ENCODE results near the gene TNIP1. TPM values are rescaled to one million over a fixed set of nuclear protein-coding genes. Genes with fewer than 3 reads are reported as not detected.

Gene TNIP1
- total RNA-seq, 1 experiment from 2014 or later: 103 TPM

DNA sequence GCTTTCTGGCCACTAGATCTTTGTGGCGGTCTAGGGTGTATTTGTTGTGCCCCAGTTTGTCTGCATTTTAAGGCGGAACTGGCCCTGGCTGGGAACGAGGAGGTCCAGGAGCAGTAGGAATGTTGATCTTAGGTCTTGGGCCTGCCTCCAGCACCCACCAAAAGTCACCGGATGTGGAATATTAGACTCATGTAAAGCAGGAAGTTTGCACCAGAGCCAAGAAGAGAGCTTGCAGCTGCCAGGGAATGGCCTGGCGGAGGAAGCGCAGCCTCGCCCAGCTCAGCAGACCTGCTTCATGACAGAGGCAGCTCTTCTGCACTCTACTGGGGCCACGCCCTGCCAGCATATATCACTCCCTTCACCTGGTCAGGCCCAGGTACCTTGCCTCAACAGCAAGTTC, 57.2 kb downstream of the TNIP1 start:
- no peak for DNase-seq (ENCODE audit: low spot score)

DNA sequence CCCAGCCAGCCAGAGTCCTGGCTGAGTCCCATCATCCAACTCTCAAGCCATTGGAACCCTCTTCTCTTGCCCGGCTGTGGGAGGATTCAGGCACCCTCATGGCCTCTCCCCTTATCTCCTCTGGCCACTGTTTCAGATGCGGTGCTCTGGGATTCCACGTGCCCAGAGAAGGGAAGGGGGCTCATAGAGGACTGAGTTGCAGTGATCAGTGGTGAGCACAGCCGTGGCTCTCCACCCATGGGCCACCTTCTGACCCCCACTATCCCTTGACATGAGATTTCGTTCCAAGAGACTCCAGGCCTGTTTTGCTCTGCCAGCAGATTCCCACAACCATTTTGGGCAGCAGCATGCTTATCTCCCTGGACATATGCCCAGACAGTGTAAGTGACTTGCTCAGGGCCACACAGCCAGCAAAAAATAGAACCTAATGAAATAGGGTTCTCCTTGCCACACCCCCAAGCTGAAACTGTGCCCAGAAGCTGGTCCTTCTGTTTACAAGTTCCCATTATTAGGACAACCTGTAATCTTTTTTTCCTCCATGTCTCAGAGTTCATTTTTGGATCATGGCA, 57.7 kb downstream of the TNIP1 start:
- no peak for DNase-seq (ENCODE audit: low spot score)

DNA sequence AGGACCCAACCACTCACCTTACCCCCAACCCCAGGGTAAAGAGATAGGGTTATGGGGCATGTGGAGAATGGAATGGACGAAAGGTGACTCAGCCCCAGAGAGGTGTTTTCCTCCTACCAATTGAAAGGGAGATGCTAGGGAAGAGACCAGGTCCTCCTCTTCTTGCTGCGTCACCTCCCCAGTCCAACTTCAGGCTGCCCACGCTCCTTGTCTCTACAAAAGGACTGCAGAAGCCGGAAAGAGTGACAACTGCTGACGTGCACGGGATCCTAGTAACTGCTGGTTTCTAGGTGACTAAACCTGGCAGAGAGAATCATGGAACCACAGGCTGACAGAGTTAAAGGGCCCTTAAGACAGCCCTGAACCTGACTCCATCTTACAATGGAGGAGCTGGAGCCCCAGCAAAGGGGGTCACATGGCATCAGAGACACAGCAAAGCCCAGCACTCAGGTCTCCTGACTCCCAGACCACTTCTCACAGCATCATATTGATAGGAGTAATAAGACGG, 58.3 kb downstream of the TNIP1 start:
- DNase-seq (ENCODE audit: low spot score): no peak

DNA sequence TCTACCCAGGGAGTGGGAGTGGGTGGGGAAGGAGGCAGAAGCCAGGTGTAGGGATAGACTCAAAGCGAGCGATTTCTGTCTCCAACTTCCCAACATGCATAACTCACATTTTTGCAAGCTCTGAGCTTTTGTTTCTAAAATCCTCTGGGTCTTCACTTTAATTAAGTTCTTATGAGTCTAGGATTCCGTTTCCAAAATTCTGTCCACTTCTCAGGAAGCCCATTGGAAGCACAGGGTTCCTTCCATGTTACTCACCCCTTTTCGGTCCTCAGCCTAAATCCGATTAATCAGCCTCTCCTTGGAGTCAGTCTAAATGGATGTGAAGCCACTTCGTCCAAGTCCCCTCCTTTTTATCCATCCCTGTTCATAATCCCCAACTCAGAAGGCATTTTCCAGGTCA, 59.1 kb downstream of the TNIP1 start:
- DNase-seq (ENCODE audit: low spot score): no peak

DNA sequence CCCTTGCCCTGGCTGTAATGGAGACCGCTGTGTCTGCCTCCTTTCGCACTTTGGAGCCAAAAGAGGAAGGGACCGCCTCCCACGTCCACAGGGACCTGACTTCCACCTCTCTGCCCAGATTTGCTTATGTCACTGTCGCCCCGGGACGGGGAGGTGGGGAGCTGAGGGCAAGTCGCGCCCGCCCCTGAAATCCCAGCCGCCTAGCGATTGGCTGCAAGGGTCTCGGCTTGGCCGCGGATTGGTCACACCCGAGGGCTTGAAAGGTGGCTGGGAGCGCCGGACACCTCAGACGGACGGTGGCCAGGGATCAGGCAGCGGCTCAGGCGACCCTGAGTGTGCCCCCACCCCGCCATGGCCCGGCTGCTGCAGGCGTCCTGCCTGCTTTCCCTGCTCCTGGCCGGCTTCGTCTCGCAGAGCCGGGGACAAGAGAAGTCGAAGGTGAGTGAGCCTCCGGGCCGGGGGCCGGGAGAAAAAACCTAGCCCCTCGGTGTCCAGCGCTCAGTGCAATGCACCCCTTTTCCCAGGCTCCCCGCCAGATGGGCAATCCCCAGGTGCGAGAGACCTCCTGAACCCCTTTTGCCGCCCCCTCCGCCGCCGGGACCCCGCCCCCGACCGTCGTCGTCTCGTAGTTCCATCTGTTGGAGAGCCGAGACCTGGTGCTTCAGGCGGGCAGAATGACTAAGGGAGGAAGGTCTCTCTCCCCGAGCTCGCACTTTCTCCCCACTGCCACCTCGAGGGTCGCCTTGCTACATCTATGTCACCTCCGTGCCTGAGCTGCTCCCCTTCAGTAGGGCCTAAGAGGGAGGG, 60.3 kb downstream of the TNIP1 start, which contains the start of gene GPX3:
GPX3 (plus strand) TSS at position 288 of the 807 bp plus-strand sequence; CDS start at position 352, 64 bp downstream.
- peak; percentile 79 for DNase-seq (ENCODE audit: low spot score)

DNA sequence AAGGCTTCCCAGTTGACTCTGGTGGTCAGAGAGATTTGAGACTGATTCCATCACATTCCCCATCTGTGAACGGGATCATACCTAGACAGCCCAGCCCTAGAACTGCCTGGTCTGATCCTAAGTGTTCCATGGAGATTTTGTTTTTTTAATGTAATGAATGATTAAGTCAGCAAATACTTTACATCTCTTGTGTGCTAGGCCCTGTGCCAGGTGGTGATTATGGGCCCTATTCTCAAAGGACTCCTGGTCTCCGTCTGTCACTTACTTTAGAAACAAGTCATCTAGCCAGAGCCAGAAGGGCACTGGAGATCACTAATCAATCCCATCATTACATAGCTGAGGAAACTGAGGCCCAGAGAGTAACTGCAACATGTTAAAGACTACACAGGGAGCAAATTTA, 61.5 kb downstream of the TNIP1 start:
- DNase-seq (ENCODE audit: low spot score): no peak

DNA sequence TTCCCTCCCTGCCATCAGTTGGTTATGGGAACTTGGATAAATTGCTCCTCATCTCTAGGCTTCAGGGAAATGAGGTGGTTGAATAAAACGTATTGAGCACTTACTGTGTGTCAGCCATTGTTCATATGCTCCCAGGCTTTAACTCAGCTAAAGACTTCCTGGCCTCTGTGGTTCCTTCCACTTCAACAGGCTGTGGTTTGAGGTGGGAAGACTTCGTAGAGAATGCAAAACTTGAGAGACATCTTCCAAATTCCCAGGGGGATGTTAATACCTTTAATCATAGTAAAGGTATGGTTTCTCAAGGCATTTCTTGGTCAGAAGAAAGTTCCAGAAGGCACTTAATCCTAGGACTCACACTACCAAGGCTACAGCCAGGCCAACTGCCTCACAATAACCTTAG, 62.0 kb downstream of the TNIP1 start:
- no peak for DNase-seq (ENCODE audit: low spot score)

DNA sequence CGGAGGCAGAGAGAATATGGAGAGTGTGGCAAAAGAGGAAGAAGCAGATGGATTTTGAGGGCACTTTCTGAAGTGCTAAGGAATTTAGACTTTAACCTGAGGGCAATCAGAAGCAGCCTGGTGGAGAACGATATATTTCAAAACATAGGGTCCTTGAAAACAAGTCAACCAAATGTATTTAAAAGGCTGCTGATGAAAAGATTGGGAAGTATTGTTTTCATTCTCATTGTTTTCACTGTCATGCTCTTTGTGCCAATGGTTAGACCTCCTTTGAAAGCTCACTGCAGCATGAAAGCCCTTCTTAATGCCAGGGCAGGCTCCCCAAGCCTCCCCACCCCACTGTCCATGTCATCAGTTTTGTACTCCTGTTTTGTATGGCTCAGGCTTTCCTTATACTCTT, 62.9 kb downstream of the TNIP1 start:
- DNase-seq (ENCODE audit: low spot score): no peak

GRCh38 chr5:151016700-151017099, 64.1 kb downstream of the TNIP1 start:
- DNase-seq (ENCODE audit: low spot score): no peak

DNA sequence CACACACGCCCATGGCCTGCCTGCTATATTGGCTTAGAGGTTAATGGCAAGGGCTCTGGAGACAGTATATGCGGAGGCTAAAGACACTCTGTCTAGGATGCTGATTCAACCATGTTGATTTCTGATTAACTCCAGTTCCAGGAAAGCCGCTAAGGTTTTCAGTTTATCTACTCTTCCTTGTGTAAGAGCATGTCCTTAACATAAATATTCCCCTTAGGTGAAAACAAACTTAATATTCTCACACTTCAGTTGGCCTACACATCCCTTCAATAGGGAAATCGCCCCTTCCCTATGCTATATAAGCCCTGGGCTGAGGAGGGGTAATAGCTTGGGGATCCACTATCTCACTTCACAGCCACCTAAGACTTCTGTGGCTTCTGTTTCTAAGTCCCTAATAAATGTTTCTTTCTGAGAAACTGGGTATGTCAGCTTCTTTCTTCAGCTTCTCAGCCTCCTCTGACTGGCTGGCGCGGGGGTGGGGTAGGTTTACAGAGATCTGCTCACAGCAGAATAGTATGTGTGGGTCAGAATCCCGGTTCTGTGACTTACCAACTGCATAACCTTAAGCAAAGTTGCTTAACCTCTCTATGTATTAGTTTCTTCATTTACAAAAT, 64.8 kb downstream of the TNIP1 start:
- DNase-seq (ENCODE audit: low spot score): no peak

DNA sequence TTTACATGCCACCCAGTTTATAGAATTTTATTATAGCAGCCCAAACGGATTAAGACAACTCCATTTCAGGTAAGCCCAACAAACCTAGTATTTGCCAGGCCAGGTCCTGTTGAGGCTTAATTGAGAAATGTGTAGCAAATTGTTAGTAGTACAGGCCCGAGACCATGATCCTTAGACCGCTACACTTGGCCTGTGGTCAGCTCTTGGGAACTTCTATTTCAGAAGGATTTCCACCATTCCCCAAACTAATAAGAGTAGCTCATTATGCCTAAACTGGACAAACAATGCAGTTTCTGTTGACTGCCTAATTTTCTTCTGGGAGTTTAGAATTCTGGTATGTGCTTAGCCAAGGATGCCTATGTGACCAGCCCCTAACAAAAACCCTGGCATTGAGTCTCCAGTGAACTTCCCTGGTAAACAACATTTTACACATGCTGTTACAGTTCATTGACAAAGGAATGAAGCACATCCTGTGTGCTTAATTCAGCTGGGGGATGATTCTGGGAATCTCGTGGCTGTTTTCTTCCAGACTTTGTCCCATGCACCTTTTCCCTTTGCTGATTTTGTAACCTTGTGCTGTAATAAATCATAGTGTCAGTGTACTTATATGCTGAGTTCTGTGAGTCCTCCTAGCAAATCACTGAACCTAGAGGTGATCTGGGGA, 66.0 kb downstream of the TNIP1 start:
- DNase-seq (ENCODE audit: low spot score): no peak

GRCh38 chr5:151012862-151013261, 68.0 kb downstream of the TNIP1 start:
- DNase-seq (ENCODE audit: low spot score): no peak

DNA sequence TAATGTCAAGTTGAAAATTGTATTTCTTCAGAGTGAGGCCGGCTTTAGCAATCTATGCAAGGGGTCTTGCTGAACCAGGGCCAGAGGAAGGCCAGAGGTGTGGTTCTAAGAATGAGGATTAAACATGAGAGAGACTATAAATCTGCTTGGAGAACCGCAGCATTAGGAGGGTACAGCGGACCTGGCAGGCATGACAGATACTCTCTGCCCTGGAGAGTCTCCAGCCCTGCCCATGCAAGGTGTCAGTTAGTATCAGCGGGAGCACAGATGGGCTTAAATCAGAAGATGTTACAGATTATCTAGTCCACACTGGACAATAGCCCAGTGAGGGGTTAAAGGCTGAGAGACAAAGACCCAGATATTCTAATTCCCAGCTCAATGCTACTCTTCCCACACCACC, 71.9 kb downstream of the TNIP1 start:
- DNase-seq (ENCODE audit: low spot score): no peak

GRCh38 chr5:151008210-151008491, 72.7 kb downstream of the TNIP1 start:
- DNase-seq (ENCODE audit: low spot score): no peak

- DNase-seq (ENCODE audit: low spot score): no peak
These were observed 73.2 kb downstream of the TNIP1 start for GRCh38 chr5:151007430-151008209.

- DNase-seq (ENCODE audit: low spot score): no peak
These were observed 74.0 kb downstream of the TNIP1 start for GRCh38 chr5:151006704-151007334.

GRCh38 chr5:151005950-151006576, 74.8 kb downstream of the TNIP1 start:
- peak; percentile 52 for DNase-seq (ENCODE audit: low spot score)

DNA sequence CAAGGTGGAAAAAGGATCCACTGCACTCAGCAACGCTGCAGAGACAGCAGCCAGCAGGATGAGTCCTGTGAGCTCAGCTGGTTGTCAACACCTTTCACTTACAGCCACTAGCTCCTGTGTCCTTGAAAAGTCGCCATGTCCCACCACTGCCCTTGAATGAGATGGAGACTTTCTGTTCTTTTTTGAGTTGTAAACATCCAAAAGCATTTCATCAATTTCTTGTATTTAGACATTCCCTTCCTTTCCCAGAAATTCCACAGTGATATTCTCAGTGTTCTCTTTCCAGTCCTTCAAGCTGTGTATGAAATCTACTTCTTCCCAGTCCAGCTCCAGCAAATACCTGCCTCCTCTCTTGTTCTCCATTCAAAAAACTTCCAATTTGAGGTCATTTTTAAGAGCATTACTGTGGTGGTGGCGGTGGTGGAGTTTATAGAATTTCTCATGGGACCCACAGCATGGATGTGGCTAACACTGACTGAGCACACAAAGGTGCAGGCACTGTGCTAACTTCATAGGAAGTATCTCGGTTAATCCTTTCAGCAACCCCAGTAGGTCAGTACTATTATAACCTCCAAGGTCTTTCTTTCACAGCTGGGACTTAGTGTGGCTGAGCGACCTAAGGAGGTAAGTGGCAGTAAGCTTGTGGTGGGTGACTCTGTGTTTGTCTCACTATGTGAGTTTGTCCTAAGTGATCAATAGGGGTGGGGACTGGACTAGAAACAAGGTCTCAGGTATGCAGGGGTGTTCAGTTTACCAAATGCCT, 75.5 kb downstream of the TNIP1 start:
- DNase-seq (ENCODE audit: low spot score): peak; percentile 19

DNA sequence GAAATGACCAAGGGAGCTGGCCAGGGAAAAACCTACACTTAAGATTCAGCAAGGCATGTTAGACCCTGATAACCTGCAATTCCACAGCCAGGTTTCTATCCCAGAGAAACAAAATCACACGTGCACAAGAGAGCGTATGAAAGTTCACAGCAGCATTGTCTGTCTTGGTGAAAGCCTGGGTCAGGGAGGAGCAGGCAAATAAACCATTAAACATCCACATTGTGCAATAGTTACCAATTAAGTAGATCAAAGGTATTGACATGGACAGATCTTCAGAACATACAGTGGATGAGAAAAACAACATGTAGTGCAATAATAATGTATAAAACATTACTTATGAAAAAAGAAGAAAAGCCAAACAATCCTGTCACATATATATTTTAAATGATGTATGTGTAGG, 76.3 kb downstream of the TNIP1 start:
- DNase-seq (ENCODE audit: low spot score): peak; percentile 46

- no peak for DNase-seq (ENCODE audit: low spot score)
These were observed 77.4 kb downstream of the TNIP1 start for GRCh38 chr5:151003503-151003860.
